HG02571 (cell line): ENCODE measurements around the gene NKX3-2.

Experiments used
- ATAC-seq: cut with Tn5 transposase; IDR thresholded peaks from one replicate; pipeline ENCODE4 v1.9.1; 2021; ENCODE audit warnings: mild to moderate bottlenecking, moderate library complexity; ENCODE audit not compliant: unreplicated experiment

The NKX3-2 gene

DNA sequence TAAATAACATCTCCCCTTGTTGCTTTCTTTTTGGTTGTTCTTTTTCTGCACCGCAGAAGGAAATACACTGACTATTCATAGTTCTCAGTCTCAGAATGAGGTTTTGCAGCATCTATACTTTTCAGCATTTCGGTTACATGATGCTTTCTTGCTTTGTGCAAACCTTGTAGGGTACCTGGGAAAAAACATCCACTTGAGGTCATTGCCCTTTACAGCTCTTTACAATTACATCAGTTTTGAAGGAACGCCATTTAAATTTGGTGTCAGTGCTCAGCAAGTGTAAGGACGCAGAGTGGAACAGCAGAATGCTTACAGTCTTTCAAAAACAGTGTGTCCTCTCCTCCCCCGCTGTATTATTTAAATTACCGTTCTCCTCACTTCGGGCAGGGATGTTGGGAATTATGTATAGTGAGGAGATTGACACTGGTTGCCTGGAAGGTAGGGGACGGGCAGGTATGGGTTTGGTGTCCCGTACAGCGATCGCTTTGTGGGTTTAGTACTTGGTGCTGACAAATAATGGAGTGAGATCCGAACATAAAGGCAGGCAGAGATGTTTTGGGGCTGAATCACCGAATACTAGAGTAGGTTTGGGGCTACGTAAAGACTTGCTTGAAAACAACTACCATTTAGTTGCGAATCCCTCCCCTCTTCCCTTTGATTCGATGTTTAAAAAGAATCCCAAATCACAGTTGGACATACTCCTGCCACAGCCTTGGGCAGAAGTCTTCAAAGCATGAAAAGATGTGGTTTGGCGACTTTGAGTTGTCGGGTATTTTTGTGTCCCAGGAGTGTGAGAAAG lies 2.0 kb upstream of the NKX3-2 start:
- no peak for ATAC-seq

DNA sequence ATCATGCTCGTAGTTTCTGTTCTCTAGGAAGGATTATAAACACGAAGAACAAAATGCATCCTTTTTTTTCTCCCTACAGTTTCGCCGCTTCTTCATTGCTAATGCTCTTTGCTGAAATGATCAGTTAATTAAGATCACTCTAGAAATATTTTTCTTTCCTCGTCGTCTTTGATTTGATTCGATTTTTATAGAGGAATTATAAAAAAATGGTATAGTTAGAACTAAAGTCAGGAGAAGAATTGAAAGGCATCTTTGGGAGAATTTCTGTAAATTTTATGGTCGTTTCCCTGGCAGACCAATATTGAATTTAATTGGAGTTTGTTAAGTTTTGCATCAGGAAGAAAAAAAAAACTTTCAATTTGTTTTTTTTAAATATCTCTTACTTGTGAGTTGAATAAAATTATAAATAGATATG lies 1.1 kb upstream of the NKX3-2 start:
- ATAC-seq = no peak

DNA sequence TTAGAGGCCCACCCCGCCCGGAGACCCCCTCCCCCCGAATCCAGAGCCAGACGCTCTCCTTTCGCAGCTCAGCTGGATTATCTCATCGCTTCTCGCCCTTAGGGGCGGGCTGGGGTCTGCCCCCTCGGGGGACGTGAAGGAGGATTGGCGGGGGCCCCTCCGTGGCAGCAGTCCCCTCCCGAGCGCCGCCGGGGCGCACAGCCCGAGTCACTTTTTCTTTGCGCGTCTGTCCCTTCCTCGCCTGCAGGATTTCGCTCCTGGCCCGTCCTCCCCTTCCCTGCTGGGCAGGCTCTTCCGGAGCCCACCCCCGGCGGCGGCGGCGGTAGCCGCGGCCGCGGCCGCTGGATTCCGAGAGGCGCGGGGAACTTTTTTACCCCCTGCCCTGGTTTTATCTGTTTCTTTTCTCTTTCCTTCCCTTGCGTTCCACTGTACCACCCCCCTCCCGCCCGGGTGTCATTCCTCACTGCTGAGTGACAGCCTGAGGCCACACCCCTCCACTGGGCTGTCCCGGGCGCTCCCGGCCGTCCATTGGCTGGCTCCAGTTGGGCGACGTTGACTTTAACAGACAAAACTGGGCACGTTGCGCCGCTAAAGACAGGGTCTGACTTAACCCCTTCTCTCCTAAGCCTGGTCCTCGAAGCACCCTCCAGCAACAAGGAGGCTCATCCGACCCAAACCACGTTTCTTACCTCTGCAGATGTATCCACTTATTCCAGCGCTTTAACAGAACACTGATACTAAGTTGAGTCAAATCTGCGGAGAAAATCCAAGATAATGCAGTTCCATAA lies 492 bp upstream of the NKX3-2 start:
- ATAC-seq = peak; percentile 47

DNA sequence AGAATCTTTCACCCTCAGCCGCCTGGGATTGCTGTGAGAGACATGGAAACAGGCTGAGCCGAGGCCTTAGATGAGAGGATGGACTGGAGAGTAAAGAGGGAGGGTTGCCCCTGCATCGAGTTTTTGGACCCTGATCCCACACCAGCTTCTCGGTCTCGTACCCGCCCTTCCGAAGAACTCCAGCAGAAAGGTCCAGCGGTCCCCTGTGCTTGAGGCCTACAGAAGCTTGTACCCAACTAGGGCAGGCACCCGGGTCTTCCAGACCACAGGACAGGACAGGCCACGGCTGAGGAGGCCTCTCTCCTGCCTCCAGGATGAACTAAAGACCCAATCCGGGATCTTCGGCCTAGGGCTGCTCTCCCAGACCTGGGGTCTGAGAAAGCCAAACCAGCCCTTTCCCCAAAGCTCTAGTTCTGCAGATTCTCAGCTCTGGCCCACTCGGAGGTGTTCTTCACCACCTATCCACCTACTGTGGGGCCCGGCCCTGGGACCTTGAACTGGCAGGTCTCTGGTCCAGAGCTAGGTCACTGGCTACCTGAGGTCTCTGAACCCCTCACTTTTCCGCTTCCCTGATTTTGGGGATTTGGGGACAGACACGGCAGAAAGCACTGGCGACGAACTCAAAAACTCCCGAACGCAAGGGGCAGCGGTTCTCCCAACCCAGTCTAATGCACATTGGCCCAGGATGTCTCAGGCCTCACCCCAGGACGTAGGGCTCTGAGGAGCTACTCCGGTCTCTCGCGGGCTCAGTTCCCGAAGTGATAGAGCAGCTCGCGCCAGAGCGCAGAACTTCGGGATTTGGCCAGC lies 1.1 kb downstream of the NKX3-2 start:
- ATAC-seq = no peak

DNA sequence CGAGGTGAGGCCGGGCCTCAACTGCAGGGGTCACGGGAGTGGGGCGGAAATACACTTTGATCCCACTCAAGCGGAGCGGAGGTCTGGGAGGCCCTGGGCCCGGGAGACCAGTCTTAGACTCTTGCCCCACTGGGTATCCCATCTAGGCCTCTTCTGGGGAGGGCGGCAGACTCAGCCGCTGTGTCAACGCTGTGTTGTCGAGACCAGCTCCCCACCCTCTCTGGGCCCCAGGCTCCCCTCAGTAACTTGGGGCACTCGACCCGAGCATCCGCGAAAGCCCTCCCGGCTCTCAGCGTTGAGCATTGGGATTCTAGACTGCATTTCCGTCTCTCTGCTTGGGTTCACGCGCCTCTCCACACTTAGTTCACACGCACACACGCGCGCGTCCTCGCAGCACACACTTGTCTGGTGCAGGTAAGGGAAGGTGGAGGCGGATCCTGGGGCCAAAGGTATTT lies 1.7 kb downstream of the NKX3-2 start:
- no peak for ATAC-seq

DNA sequence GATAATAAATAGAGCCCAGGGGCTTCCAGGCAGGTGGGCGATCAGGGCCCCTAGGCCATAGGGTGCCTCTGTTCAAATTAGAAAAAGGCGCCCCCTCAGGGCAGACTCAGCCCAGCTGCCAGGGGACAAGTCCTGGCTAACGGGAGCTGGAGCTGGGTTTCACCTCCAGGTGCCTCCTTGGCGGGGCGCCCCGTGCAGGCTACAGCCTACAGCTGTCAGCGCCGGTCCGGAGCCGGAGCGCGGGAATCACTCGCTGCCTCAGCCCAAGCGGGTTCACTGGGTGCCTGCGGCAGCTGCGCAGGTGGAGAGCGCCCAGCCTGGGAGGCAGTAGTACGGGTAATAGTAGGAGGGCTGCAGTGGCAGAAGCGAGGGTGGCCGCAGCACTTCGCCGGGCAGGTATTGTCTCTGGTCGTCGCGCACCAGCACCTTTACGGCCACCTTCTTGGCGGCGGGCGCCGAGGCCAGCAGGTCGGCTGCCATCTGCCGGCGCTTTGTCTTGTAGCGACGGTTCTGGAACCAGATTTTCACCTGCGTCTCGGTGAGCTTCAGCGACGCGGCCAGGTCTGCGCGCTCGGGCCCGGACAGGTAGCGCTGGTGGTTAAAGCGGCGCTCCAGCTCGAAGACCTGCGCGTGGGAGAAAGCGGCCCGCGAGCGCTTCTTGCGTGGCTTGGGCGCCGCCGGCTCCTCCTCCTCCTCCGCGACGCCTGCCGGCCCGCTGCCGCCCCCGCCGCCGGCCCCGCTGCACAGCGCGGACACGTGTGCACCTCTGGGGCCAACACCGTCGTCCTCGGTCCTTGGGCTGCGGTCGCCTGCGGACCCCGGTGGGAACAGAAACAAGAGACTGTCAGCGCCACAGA lies 2.4 kb downstream of the NKX3-2 start:
- no peak for ATAC-seq

DNA sequence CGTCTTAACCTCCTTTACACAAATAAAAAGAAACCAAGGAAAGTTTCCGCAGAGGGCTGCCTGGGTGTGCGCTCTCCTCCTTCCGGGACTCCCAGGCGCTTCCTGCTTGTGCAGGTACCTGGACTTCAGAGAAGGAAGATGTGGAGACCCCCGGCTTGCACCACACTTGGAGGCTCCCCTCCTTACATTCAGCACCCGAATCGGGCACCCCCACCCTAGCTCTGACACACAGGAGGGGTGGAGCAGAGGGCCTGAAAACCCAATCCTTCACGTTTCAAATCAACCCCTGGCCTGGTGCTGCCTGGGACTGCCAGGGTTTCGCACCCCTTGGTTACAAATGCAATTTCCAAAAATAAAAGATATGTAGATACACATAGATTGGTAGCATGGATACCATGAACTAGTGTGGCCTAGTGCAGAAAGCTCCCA lies 3.1 kb downstream of the NKX3-2 start:
- no peak for ATAC-seq

DNA sequence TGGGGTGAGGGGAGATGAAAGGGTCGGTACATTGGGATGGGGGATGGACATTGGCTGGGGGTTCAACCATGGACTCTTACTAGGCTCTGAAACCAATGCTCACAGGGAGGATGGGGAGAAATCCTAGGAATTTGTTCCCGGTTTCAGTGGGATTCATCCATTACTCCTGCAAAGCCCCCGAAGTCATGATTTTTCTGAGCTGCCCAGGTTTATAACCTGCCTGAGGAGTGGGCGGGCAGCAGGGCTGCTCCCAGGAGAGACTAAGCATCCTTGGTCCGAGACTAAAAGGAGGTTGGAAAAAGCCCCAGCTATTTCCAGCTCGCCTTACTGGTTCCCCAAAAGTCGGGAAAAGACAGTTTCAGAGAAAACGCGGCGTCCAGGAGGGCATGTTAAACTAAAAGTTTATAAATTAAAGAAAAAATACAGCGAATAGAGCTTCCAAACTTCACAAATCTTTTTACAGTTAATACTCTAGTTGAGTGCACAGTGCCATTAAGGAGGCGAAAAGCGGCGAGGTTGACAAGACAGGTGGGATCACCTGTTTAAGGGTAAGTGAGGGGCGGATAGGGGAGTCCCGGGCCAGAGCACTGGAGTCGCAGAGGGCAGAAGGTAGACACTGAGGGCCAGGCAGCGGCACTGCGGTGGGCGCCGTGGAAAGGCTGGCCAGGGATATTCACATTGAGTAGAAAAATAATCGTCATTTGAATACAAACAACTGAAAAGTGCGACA lies 3.7 kb downstream of the NKX3-2 start:
- no peak for ATAC-seq

DNA sequence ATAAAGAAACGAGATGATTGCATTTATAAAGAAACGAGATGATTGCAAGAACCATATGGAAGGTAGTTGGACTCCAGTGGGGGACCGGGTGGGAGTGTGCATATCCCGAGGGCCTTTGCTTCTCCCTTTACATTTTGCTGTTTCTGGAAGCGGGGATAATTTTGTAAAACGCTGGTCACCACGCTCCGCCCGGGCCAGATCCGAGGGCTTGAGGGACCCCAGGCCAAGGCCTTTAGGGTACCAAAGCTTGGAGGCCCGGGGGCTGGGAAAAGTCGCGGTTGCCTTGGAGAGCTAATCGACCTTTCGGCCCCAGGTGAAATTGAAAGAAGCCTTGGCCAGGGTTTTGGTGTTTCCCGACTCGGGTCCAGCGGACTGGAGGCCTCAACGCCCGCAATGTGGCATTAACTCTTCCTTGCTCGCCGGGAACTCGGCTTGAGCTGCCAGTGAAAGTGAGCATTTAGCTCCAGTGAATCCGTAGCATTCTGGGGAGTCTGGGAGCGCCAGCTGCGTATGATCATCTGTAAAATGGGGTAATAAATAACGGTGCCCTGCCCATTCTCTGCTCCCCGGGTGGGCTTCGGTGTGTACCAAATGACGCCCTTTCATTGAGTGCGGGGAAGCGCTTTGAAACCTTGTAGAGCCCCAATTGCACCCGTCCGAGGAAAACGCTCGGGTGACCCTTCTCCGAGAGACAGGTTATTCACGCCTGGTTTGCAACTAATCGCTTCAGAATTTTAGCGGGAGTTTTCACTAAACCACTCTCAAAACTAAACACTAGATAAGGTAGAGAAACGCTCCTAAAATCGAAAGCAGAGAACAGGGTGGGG lies 4.5 kb downstream of the NKX3-2 start:
- no peak for ATAC-seq

DNA sequence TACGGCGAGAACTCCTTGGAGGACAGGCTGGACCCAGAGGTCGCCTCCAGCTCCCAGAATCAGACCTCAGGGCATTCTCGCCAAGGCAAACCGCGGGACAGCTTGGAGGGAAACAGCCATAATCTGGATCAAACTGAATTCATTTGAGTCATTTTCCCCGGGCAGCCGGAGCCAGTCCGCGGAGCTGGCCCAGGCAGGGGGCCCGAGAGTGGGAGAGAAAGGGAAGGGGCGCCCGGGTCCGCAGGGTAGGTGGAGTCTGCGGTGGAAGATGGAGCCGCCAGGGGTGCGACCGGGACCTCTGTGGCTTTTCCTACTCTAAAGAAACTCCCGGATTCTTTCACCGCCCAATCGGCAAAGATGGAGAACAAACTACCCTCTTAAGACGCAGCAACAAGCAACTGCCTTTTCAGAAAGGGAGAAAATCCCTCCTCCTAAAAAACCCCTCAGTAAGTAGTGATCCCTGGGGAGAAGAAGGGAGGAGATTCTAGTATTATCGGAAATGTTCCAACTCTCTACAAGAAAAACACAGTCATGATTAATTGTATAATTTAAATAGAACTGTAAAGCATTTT lies 5.2 kb downstream of the NKX3-2 start:
- ATAC-seq = no peak

DNA sequence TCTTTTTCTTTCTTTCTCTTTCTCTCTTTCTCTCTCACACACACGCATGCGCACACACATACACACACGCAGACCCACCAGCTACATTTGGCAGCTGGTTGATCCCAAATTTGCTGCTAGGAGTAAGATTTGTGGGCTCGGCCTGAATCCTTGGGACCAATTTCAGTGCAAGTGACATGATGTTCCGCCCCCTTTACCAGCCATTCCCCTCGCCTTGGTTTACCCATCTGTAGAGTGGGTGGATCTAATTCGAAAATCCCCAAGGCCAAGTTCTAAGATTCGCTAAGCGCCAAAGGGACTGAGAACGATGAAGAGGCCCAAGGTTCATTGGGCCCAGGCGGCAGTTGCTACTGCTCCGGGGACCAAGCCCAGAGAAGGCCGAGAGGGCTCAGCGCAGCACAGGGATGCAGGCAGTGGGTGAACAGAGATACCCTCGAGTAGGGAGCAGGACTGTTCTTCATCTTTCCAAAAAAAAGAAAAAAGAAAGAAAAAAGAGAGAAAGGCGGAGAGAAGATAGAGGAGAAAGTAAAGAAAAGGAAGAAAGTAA lies 5.8 kb downstream of the NKX3-2 start:
- no peak for ATAC-seq

DNA sequence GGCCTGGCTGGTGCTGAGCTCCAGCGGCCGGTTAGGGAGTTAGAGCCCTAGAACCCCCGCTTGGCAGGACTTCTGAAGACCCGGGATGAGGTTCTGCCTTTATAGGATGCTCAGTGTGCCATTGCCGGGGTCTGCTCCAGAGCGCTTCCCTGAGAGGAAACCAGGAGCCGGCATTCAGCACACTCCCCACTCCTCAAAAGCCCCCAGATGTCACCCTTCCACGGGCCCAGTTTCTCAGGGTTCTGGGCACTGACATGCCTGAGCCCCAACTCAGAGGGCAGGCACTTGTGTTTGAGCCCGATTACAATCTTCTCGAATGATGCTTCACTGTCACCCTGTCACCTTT lies 6.5 kb downstream of the NKX3-2 start:
- no peak for ATAC-seq

DNA sequence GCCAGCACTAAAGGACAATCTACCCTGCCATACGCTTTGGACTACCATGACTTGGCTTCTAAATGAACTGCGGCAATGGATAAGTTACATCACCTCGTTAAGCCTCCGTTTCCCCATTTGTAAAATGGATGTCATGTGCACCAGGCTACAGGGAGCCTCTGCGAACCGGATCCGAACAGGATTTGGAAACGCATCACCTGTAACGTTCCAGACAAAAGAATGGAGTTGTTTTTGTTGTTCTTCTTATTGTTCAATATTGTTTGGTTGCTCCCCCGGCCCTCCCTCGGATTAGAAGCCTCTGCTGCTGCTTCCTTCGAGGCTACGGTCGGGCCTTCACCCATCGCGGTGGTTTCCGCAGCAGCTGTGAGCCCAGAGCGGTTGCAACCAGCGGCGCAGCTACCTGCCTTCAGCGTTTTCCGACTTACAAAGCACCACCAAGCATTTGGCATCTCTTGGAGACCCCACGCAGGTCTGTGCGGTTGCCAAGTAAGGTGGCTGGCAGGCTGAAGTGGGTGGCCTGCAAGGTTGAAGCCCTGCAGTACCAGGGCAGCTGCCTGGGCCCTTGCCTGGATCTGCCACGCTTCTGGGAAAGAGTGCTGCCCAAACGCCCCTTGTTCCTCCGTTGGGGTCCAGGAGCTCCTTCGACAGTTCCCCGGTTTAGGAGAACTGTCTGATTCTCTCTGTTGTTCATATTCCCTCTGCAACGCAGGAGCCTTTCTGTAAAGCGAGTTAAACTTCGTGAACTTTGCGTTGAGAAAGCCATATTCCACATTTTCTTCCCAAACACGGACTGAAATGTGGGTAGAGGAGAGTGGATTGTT lies 7.1 kb downstream of the NKX3-2 start:
- no peak for ATAC-seq

DNA sequence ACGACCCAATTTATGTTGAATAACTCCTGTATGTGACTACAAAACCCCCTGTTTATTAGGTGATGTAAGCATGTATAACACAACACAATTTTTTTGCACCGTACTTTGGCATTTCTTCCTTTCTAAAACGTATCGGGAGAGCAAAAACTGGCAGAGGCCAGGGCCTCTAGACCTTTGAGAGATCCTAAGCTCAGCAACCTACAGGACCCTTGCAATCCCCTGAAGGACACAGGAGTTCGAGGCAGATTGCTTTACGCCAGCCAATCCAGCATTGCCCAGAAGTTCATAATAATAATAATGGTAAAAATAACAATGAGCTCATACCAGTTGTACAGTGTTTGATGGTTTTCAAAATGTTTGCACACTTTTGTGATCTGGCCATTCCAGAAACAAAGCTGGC lies 7.7 kb downstream of the NKX3-2 start:
- ATAC-seq = no peak

DNA sequence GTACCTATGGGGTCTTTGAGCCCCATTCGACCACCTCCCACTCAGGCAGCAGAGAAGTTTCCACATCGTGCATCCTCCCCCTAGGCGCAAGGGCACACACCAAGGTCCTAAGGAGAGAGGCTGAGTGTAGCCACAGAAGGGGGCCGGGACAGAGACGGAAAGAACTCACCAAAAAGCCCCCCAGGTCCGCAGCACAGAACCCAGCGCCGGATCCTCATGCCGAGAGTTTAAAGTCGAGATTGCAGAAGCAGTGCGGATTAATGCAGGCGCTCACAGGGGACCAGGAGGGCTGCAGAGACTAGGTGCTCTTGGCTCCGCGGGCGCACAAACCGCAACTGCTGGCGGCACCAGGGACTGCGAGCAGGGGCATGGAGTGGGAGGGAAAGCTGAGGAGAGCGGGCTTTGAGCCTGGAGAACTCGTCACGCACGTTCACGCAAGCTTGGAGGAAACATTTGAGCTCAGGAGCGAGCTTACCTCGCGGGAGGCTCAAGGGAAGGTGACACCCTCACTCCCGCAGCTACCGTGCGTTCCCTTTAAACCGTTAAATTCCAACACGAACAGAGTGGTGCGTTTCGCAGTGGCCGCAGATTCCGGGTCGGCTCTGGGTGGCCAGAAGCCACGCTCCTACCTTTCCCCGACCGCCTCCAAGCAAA lies 8.5 kb downstream of the NKX3-2 start:
- no peak for ATAC-seq

DNA sequence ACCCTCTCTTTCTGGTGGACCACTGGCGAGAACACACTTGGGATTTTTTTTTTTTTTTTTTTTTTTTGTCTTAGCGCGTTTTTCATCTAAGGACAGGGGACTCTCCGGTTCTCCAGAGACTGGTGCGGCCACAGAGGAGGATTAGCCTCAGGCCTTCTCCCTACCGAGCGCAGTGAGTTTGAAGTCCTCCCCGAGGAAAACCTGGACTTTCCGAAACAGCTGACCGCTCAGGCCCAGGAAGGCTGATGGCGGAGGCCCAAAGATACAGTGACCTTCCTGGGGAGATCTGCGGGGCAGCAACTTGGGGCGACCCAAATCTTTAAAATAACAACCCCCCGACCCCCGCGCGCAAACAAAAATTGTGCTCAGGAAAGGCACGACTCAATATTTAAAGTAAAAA lies 9.2 kb downstream of the NKX3-2 start:
- no peak for ATAC-seq
